Small intestine (tissue), 7 donors: ENCODE results near the gene CNIH1. TPM values are rescaled to one million over a fixed set of nuclear protein-coding genes. Genes with fewer than 3 reads are reported as not detected.
"Not testable (repeated sequence)": the region's sequence is repeated elsewhere in the genome, so short reads cannot be mapped to it uniquely, and the experiment has no call there.

Source experiments
- DNase-seq, 2 donors: peaks; one replicate each; pipeline versions ENCODE4 v3.0.0 to v3.0.0-alpha.2; 2013
- FAIRE-seq: peaks from 2 replicates; lab custom pipeline; 2012; peaks lifted over from hg19 to GRCh38; lab: Jason Lieb, UNC
- H3K27ac ChIP-seq, 3 donors: one replicate each; pipeline ENCODE4 v1.5.1; 2013; ENCODE audit warnings: low read length in 2 of 3, mild to moderate bottlenecking in 2 of 3, control low read depth in 1 of 3, inconsistent platforms in 1 of 3, low read depth in 1 of 3, moderate library complexity in 1 of 3
- H3K27me3 ChIP-seq, 3 donors: one replicate each; pipeline ENCODE4 v1.6.1; 2013; ENCODE audit warnings: low read length in 3 of 3, inconsistent platforms in 1 of 3; ENCODE audit not compliant: control insufficient read depth in 3 of 3, insufficient read depth in 3 of 3
- H3K36me3 ChIP-seq, 3 donors: one replicate each; pipeline ENCODE4 v1.6.1; 2013; ENCODE audit warnings: low read length in 3 of 3, inconsistent platforms in 1 of 3, low read depth in 1 of 3, mild to moderate bottlenecking in 1 of 3, moderate library complexity in 1 of 3; ENCODE audit not compliant: control insufficient read depth in 3 of 3, insufficient read depth in 2 of 3
- H3K4me1 ChIP-seq, 3 donors: one replicate each; pipeline ENCODE4 v1.6.1; 2013; ENCODE audit warnings: low read length in 2 of 3, inconsistent platforms in 1 of 3, low read depth in 1 of 3, mild to moderate bottlenecking in 1 of 3, moderate library complexity in 1 of 3; ENCODE audit not compliant: control insufficient read depth in 3 of 3, insufficient read depth in 2 of 3
- H3K4me3 ChIP-seq, 3 donors: one replicate each; pipeline ENCODE4 v1.5.1; 2013; ENCODE audit warnings: low read length in 3 of 3, control low read depth in 1 of 3, inconsistent platforms in 1 of 3, low read depth in 1 of 3, mild to moderate bottlenecking in 1 of 3, moderate library complexity in 1 of 3
- H3K9me3 ChIP-seq, 2 donors: one replicate each; pipeline ENCODE4 v1.6.1; 2013; ENCODE audit warnings: low read depth in 1 of 2, low read length in 1 of 2; ENCODE audit not compliant: control insufficient read depth in 2 of 2, insufficient read depth in 1 of 2
- WGBS, 3 donors: extraction: QIAGEN DNeasy Blood & Tissue Kit; methylation state at CpG; one replicate each; pipeline ENCODE4 v1.1.7; 2013; 5-methylcytosine and 5-hydroxymethylcytosine counted together
- polyA plus RNA-seq, 4 donors: library from polyadenylated mRNA; stranded (reverse) in 3 of 4; unstranded in 1 of 4; fragments of 200-250 nt in 3 of 4; fragments of 120-200 nt in 1 of 4; gene quantifications; one replicate each; pipeline versions ENCODE4 v1.2.1 to v1.2.3, GENCODE V29; 2013
- donor health status: healthy with polysubstance abuse.
- donor health status: control.
- donor health status: control.
- donor health status: Bipolar disorder and iron deficiency.
- donor health status: healthy.

Gene CNIH1
- polyA plus RNA-seq, 4 donors = 70.7 to 203 (median 163) TPM

- Histone ChIP-seq H3K27ac (no peak overlapping the region), H3K27me3 (no peaks in the 10 kb centered on the region), H3K4me1 (peaks cover 0 to 12% (median 3%) of the 10 kb centered on the region in 3 donors), H3K4me3 (no peak overlapping the region), H3K36me3 (no peaks in the 10 kb centered on the region), H3K9me3 (no peaks in the 10 kb centered on the region)
- 87 to 94% (median 89%) methylated on average over 4 of the region's 4 CpGs for WGBS, 3 donors
- FAIRE-seq (no peak), DNase-seq (no peak)
Observed at GRCh38 chr14:54383835-54384234, 57.3 kb downstream of the CNIH1 start.

DNA sequence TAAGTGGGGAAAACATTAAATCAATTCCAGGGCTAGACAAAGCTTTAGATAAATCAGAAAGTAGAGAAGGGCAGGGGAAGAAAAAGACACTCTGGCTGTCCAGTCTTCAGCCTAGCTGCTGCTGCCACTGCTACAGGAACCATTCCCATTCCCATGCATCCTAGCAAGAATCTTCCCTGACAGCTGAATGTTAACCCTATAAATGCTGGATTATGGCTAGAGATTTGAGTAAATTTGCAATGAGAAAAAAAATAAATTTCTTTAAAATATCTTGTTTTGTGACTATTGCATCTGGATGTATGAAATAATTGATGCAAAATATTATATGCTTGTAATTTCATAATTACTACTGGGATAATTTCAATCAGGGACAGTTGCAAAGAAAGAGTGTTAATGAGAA, 59.4 kb downstream of the CNIH1 start:
- Histone ChIP-seq H3K27ac (no peak overlapping the region), H3K4me3 (no peak overlapping the region), H3K27me3 (no peaks in the 10 kb centered on the region), H3K9me3 (no peaks in the 10 kb centered on the region), H3K36me3 (no peaks in the 10 kb centered on the region), H3K4me1 (peaks cover 0 to 3% (median under 1%) of the 10 kb centered on the region in 3 donors)
- DNase-seq (no peak), FAIRE-seq (no peak)

- H3K9me3 ChIP-seq, H3K4me3 ChIP-seq, H3K36me3 ChIP-seq, H3K27me3 ChIP-seq, DNase-seq, FAIRE-seq, H3K4me1 ChIP-seq, H3K27ac ChIP-seq: not testable (repeated sequence)
- 55 to 73% (median 67%) methylated on average over 3 of the region's 3 CpGs for WGBS, 3 donors
Observed at GRCh38 chr14:54380558-54380957, 60.6 kb downstream of the CNIH1 start.

GRCh38 chr14:54378893-54379292, 62.3 kb downstream of the CNIH1 start:
- H3K27ac ChIP-seq, H3K4me3 ChIP-seq, DNase-seq, H3K4me1 ChIP-seq, H3K27me3 ChIP-seq, FAIRE-seq, H3K9me3 ChIP-seq, H3K36me3 ChIP-seq: not testable (repeated sequence)
- 74 to 82% (median 76%) methylated on average over 5 of the region's 5 CpGs for WGBS, 3 donors

GRCh38 chr14:54377501-54377900, 63.7 kb downstream of the CNIH1 start:
- H3K4me1 ChIP-seq = peaks cover 0 to 4% (median 4%) of the 10 kb centered on the region in 3 donors
- H3K4me3 ChIP-seq = no peak overlapping the region
- 69 to 77% (median 77%) methylated on average over 7 of the region's 7 CpGs for WGBS, 3 donors
- no peak for DNase-seq
- H3K27ac ChIP-seq = no peak overlapping the region
- H3K27me3 ChIP-seq = no peaks in the 10 kb centered on the region
- H3K9me3 ChIP-seq = no peaks in the 10 kb centered on the region
- H3K36me3 ChIP-seq = no peaks in the 10 kb centered on the region
- no peak for FAIRE-seq

GRCh38 chr14:54374117-54374884, 66.9 kb downstream of the CNIH1 start:
- Histone ChIP-seq H3K9me3 (no peaks in the 10 kb centered on the region), H3K36me3 (no peaks in the 10 kb centered on the region), H3K4me3 (no peak overlapping the region), H3K27ac (no peak overlapping the region), H3K4me1 (peaks cover 0 to 4% (median 4%) of the 10 kb centered on the region in 3 donors), H3K27me3 (no peaks in the 10 kb centered on the region)
- no peak for FAIRE-seq
- 12 to 45% (median 26%) methylated on average over 7 of the region's 7 CpGs for WGBS, 3 donors
- DNase-seq = peak; percentile 52 to 79

Other genes starting within 250 kb of the CNIH1 start
- gene CDKN3, start 44.4 kb downstream of the CNIH1 start, polyA plus RNA-seq = 10 to 100 TPM in 3 of 4 donors, 1 to 10 TPM in 1; 2.2 to 56.3 (median 13.2) TPM
- 10 to 100 TPM; 25.9 to 51.6 (median 33.5) TPM for gene GMFB, start 47.6 kb upstream of the CNIH1 start, polyA plus RNA-seq
- gene CGRRF1, start 68.5 kb upstream of the CNIH1 start, polyA plus RNA-seq = 10 to 100 TPM; 11.9 to 16.5 (median 15.6) TPM
- 1 to 10 TPM; 2.7 to 9.6 (median 3.5) TPM for gene SAMD4A, start 125.8 kb upstream of the CNIH1 start, polyA plus RNA-seq